Measurements from ENCODE around the gene SASH1.

SASH1 gene

DNA sequence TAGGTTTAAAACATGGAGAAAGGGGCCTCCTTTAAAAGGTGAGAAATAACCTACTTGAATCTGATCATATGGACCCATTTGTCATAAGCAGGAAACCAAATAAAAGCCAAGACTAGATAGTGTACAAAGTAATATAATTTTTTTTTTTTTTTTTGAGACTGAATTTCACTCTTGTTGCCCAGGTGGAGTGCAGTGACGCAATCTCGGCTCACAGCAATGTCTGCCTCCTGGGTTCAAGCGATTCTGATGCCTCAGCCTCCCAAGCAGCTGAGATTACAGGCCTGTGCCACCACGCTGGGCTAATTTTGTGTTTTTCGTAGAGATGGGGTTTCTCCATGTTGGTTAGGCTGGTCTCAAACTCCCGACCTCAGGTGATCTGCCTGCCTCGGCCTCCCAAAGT is 89.2 kb downstream of the SASH1 start:
- no peaks in the 10 kb centered on the region for H3K27me3 ChIP-seq (ENCODE audit: control insufficient read depth, low read length)
- no peaks in the 10 kb centered on the region for H3K9me3 ChIP-seq (ENCODE audit: control insufficient read depth, insufficient read depth, low read length)
- no peaks in the 10 kb centered on the region for H3K9me2 ChIP-seq (replicated peaks; ENCODE audit: control insufficient read depth, low read length)
- no peaks in the 10 kb centered on the region for H3K4me1 ChIP-seq (ENCODE audit: control insufficient read depth, low read length)
- no peaks in the 10 kb centered on the region for H3K36me3 ChIP-seq (ENCODE audit: control insufficient read depth, low read length)
- H3K4me2 ChIP-seq (ENCODE audit: low read length) = no peak overlapping the region
- no peak overlapping the region for H3K4me3 ChIP-seq (ENCODE audit: low read length)
- no peaks in the 10 kb centered on the region for H3F3A ChIP-seq (ENCODE audit: control insufficient read depth, insufficient read depth)
- H4K20me1 ChIP-seq (ENCODE audit: control insufficient read depth, insufficient read depth, low read depth, low read length) = no peaks in the 10 kb centered on the region
- TF ChIP-seq, protein P1, sequence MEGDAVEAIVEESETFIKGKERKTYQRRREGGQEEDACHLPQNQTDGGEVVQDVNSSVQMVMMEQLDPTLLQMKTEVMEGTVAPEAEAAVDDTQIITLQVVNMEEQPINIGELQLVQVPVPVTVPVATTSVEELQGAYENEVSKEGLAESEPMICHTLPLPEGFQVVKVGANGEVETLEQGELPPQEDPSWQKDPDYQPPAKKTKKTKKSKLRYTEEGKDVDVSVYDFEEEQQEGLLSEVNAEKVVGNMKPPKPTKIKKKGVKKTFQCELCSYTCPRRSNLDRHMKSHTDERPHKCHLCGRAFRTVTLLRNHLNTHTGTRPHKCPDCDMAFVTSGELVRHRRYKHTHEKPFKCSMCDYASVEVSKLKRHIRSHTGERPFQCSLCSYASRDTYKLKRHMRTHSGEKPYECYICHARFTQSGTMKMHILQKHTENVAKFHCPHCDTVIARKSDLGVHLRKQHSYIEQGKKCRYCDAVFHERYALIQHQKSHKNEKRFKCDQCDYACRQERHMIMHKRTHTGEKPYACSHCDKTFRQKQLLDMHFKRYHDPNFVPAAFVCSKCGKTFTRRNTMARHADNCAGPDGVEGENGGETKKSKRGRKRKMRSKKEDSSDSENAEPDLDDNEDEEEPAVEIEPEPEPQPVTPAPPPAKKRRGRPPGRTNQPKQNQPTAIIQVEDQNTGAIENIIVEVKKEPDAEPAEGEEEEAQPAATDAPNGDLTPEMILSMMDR (IDR thresholded peaks at IDR 0.05; ENCODE audit: low read depth, low read length, poor library complexity, severe bottlenecking) = no peak
- TF ChIP-seq EZH2phosphoT487 (IDR thresholded peaks at IDR 0.05; ENCODE audit: borderline replicate concordance, low read length) = no peak
- no peak overlapping the region for H3K27ac ChIP-seq (ENCODE audit: low read depth, low read length)
- no peaks in the 10 kb centered on the region for H3K79me2 ChIP-seq (ENCODE audit: control insufficient read depth, low read length)

DNA sequence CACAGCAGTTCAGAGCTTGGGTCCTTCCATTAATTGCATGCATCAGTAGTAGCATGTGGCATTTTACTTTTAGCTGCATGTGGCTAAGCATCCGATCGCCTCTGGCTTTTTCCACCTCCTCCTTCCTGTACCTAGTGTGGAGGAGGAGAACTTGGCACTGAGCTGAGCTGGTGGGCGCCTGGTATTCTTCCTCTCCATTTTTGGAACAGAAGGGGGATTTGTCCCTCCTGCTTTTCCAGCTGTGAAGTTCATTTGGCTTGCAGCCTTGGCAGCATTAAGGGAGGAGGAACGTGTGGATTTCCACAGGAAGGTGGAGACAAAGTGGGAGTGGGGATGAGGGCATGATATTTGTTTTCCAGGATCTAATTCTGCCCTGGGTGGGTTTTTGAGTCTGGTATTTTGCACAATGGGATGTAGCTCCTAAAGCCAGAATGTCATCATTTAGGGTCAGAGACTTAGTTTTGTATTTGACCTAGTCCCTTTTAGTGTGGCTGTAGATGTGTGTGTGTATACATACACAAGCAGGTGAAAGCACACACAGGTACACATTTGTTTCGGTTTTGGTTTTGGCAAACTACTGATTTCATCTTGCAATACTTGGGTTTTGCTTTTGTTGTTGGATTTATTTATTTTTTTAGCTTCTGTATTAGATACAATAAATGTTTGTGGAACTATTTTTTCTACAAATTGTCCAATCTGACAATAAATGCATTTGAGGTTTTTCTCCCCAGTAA is 90.0 kb downstream of the SASH1 start:
- Histone ChIP-seq H3K4me2 (ENCODE audit: low read length) (no peak overlapping the region), H3K9me3 (ENCODE audit: control insufficient read depth, insufficient read depth, low read length) (no peaks in the 10 kb centered on the region), H3K4me3 (ENCODE audit: low read length) (no peak overlapping the region), H3F3A (ENCODE audit: control insufficient read depth, insufficient read depth) (no peaks in the 10 kb centered on the region), H3K27ac (ENCODE audit: low read depth, low read length) (no peak overlapping the region), H4K20me1 (ENCODE audit: control insufficient read depth, insufficient read depth, low read depth, low read length) (no peaks in the 10 kb centered on the region), H3K4me1 (ENCODE audit: control insufficient read depth, low read length) (no peaks in the 10 kb centered on the region), H3K27me3 (ENCODE audit: control insufficient read depth, low read length) (no peaks in the 10 kb centered on the region; the same call in 1 of the 2 replicates), H3K79me2 (ENCODE audit: control insufficient read depth, low read length) (no peaks in the 10 kb centered on the region), H3K9me2 (replicated peaks; ENCODE audit: control insufficient read depth, low read length) (no peaks in the 10 kb centered on the region), H3K36me3 (ENCODE audit: control insufficient read depth, low read length) (no peaks in the 10 kb centered on the region)
- TF ChIP-seq, protein P1 (IDR thresholded peaks at IDR 0.05; ENCODE audit: low read depth, low read length, poor library complexity, severe bottlenecking) = no peak
- TF ChIP-seq EZH2phosphoT487 (IDR thresholded peaks at IDR 0.05; ENCODE audit: borderline replicate concordance, low read length) = no peak

DNA sequence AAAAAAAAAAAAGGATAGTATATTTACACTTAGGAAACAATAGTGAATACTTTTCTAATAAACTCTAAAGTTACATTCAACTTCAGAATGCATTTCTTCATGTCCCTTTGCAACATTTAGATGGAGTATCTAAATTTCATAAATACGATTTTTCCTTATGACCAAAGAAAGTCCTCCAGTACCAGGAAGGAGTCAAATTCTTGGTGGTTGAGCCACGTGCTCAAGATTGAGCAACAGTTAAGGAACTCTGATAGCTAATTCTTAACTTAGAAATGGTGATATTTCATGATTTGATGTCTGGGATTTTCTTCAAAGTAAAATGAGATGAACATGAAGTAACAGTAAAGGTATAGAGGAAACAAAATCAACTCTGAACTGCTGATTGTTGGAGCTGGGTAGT is 92.7 kb downstream of the SASH1 start:
- Histone ChIP-seq H3K4me2 (ENCODE audit: low read length) (no peak overlapping the region), H3K36me3 (ENCODE audit: control insufficient read depth, low read length) (no peaks in the 10 kb centered on the region), H3K79me2 (ENCODE audit: control insufficient read depth, low read length) (no peaks in the 10 kb centered on the region), H3K27me3 (ENCODE audit: control insufficient read depth, low read length) (no peaks in the 10 kb centered on the region; the same call in 1 of the 2 replicates), H3F3A (ENCODE audit: control insufficient read depth, insufficient read depth) (no peaks in the 10 kb centered on the region), H3K4me1 (ENCODE audit: control insufficient read depth, low read length) (no peaks in the 10 kb centered on the region), H3K9me2 (replicated peaks; ENCODE audit: control insufficient read depth, low read length) (no peaks in the 10 kb centered on the region), H3K27ac (ENCODE audit: low read depth, low read length) (no peak overlapping the region), H4K20me1 (ENCODE audit: control insufficient read depth, insufficient read depth, low read depth, low read length) (no peaks in the 10 kb centered on the region), H3K4me3 (ENCODE audit: low read length) (no peak overlapping the region), H3K9me3 (ENCODE audit: control insufficient read depth, insufficient read depth, low read length) (no peaks in the 10 kb centered on the region)
- TF ChIP-seq EZH2phosphoT487 (IDR thresholded peaks at IDR 0.05; ENCODE audit: borderline replicate concordance, low read length) = no peak
- TF ChIP-seq, protein P1 (IDR thresholded peaks at IDR 0.05; ENCODE audit: low read depth, low read length, poor library complexity, severe bottlenecking) = no peak

Measured in DOHH2 (cell line).